Thyroid gland (tissue), 4 donors: Measurements from ENCODE around the gene PRSS21. TPM values are rescaled to one million over a fixed set of nuclear protein-coding genes. Genes with fewer than 3 reads are reported as not detected.

ENCODE experiments used
- DNase-seq, 2 donors: peaks; one replicate each; pipeline ENCODE4 v3.0.0-alpha.2; 2019
- H3K27ac ChIP-seq, 3 donors: fragments of 200-600 bp; sonication (generic); 1 replicate in 2 of 3; 2 replicates in 1 of 3; pipeline ENCODE4 v1.5.1; 2016 to 2019; ENCODE audit warnings: mild to moderate bottlenecking in 1 of 3, moderate library complexity in 1 of 3
- H3K27me3 ChIP-seq: fragments of 200-600 bp; sonication (generic); one replicate; pipeline ENCODE4 v1.5.1; 2019
- H3K36me3 ChIP-seq, 2 donors: fragments of 200-600 bp; sonication (generic); one replicate each; pipeline ENCODE4 v1.5.1; 2016 to 2019
- H3K4me1 ChIP-seq, 2 donors: fragments of 200-600 bp; sonication (generic); one replicate each; pipeline ENCODE4 v1.5.1; 2017 to 2019
- H3K4me3 ChIP-seq, 3 donors: fragments of 200-600 bp; sonication (generic); replicated peaks in 1 of 3; 1 replicate in 2 of 3; 2 replicates in 1 of 3; pipeline ENCODE4 v1.5.1; 2016; ENCODE audit warnings: mild to moderate bottlenecking in 1 of 3
- H3K9me3 ChIP-seq: fragments of 200-600 bp; sonication (generic); one replicate; pipeline ENCODE4 v1.5.1; 2017
- CTCF ChIP-seq, 6 experiments: fragments of 200-600 bp in 3 of 6; fragments of 450-650 bp in 3 of 6; sonication (generic) in 3 of 6; IDR thresholded peaks; one replicate each; pipeline ENCODE4 v1.5.1; 2016 to 2019; ENCODE audit warnings: antibody characterized with exemption in 6 of 6, mild to moderate bottlenecking in 2 of 6, inconsistent platforms in 1 of 6, moderate library complexity in 1 of 6
- POLR2A ChIP-seq, 2 donors: fragments of 450-650 bp; IDR thresholded peaks; one replicate each; pipeline ENCODE4 v1.6.1; 2017; ENCODE audit warnings: antibody characterized with exemption in 2 of 2, mild to moderate bottlenecking in 2 of 2, moderate library complexity in 1 of 2
- WGBS, 2 donors: methylation state at CpG; one replicate each; pipeline ENCODE4 v1.1.5; 2017; 5-methylcytosine and 5-hydroxymethylcytosine counted together
- intact Hi-C: fragments of 100-400 bp; cut with DNase I; formaldehyde crosslinking; loops from one replicate; pipeline ENCODE4 v1.15.1; 2023
- total RNA-seq, 4 donors: library from RNA; depleted of rRNA; stranded (reverse); fragments of >200 nt; gene quantifications; one replicate each; pipeline ENCODE4 v1.2.3, GENCODE V29; 2016

PRSS21 gene
- total RNA-seq, 4 donors from 2014 or later: 0.56 TPM; not detected in 3

GRCh38 chr16:2777903-2778629 is 39.0 kb upstream of the PRSS21 start:
- WGBS, 2 donors: 7 to 14% methylated on average over 15 to 24 of the region's 27 CpGs
- H3K4me1 ChIP-seq: peaks cover 18 to 19% of the 10 kb centered on the region in 2 donors
- DNase-seq: peak; percentile 50 to 54
- H3K27ac ChIP-seq: peak overlapping the region; percentile 99 to 100 (median 99)
- no peaks in the 10 kb centered on the region for H3K9me3 ChIP-seq
- H3K36me3 ChIP-seq: peaks cover 11 to 16% of the 10 kb centered on the region in 2 donors
- intact Hi-C loops: no loop called here
- peak in 1 of 2 donors; percentile 47 for TF ChIP-seq POLR2A (IDR thresholded peaks at IDR 0.05)
- no peak for TF ChIP-seq CTCF (IDR thresholded peaks at IDR 0.05)
- peak overlapping the region; percentile 2 to 94 (median 94) for H3K4me3 ChIP-seq
- no peaks in the 10 kb centered on the region for H3K27me3 ChIP-seq

GRCh38 chr16:2778630-2778958 is 38.4 kb upstream of the PRSS21 start:
- H3K27me3 ChIP-seq: no peaks in the 10 kb centered on the region
- peak overlapping the region in 1 of 3 donors; percentile 94 for H3K4me3 ChIP-seq
- H3K27ac ChIP-seq: peak overlapping the region; percentile 99 to 100 (median 99)
- H3K36me3 ChIP-seq: peaks cover 11 to 12% of the 10 kb centered on the region in 2 donors
- no peaks in the 10 kb centered on the region for H3K9me3 ChIP-seq
- WGBS, 2 donors: 91 to 94% methylated on average over 12 of the region's 12 CpGs
- peaks cover 18 to 19% of the 10 kb centered on the region in 2 donors for H3K4me1 ChIP-seq
- no peak for TF ChIP-seq POLR2A (IDR thresholded peaks at IDR 0.05)
- no peak for TF ChIP-seq CTCF (IDR thresholded peaks at IDR 0.05)
- intact Hi-C loops: no loop called here
- no peak for DNase-seq

- Histone ChIP-seq H3K9me3 (no peaks in the 10 kb centered on the region), H3K27ac (no peak overlapping the region), H3K4me1 (peaks cover 18 to 19% of the 10 kb centered on the region in 2 donors), H3K27me3 (no peaks in the 10 kb centered on the region), H3K36me3 (peaks cover 5 to 6% of the 10 kb centered on the region in 2 donors), H3K4me3 (no peak overlapping the region)
- 84 to 87% methylated on average over 20 to 21 of the region's 23 CpGs for WGBS, 2 donors
- TF ChIP-seq CTCF (IDR thresholded peaks at IDR 0.05) (no peak), POLR2A (IDR thresholded peaks at IDR 0.05) (no peak)
- no peak for DNase-seq
- intact Hi-C loops: no loop called here
Measured at GRCh38 chr16:2779151-2779920, 37.7 kb upstream of the PRSS21 start.

GRCh38 chr16:2779978-2780898 is 36.8 kb upstream of the PRSS21 start:
- H3K36me3 ChIP-seq: no peaks in the 10 kb centered on the region
- 64 to 67% methylated on average over 17 of the region's 17 CpGs for WGBS, 2 donors
- H3K27ac ChIP-seq: no peak overlapping the region
- no peak for TF ChIP-seq POLR2A (IDR thresholded peaks at IDR 0.05)
- TF ChIP-seq CTCF (IDR thresholded peaks at IDR 0.05): no peak
- peaks cover 6% of the 10 kb centered on the region for H3K27me3 ChIP-seq
- H3K4me1 ChIP-seq: peaks cover 18 to 22% of the 10 kb centered on the region in 2 donors
- no peak for DNase-seq
- no peaks in the 10 kb centered on the region for H3K9me3 ChIP-seq
- intact Hi-C loops: no loop called here
- no peak overlapping the region for H3K4me3 ChIP-seq
